HS-5 (cell line): ENCODE data around the gene SMC6.
A peak's percentile ranks its signal among the peaks of the same experiment; 100 is the strongest.

Experiments used
- DNase-seq: peaks from one replicate; pipeline ENCODE4 v3.0.0-alpha.2; 2012; ENCODE audit warnings: low read depth

Gene SMC6

DNA sequence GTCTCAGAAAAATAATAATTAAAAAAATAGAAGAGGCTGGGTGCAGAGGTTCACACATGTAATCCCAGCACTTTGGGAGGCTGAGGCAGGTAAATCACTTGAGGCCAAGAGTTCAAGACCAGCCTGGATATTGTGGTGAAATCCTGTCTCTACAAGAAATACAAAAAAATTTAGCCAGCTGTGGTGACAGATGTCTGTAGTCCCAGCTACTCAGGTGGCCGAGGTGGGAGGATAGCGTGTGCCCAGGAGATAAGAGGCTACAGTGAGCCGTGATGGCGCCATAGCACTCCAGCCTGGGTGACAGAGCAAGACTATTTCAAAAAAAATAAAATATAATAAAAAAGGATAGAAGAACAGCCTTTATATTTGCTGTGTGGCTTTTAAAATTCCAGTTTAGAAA lies 35.9 kb downstream of the SMC6 start:
- no peak for DNase-seq

DNA sequence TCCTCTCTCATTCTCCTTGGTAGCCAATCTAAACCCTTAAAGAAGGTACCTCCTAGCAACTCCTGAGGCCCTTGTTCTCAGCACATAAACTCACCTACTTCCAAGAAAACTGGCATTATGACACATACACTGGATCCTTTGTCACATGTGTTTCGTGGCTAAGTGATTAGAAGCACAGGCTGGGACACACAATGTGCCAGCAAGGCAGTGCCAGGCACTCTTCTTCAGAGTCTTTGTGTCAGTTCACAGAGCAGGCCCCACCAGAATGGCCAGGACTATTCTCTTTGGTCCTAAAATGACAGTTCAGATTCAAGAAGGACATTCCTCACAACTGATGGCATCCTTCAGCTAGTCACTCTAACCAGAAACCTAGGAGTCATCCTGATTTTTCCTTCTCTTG lies 40.3 kb downstream of the SMC6 start:
- DNase-seq, result no peak

DNA sequence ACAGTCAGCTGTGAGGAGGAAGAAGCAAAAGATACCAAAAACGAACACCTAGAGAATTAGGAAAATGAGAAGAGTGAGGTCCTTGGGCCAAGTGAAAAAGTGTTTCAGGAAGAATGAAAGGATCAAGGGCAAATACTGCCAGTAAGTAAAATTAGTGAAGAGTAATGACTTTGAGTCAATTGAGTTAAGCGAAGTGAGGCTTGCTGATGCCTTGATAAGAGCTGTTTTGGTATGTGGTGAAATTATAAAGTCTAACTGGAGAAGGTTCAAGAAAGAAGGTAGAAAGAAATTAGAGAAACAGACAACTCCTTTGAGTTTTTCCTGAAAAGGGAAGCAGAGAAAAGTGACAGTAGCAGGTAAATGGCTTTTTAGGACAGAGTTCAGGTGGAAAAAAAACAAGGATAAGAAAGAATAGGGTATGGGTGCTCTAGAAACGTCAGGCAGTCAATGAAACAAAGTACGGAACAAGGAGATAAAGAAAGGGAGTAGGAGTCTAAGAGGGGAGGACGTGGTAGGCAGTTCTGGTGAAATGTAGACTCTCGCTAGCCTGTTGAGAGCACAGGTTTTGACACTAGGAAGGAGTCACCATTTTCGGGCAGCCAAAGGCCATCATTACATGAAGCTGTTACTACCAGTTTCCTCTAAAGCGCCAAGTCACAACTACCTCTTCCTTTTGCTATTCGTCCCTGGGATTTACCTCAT lies 42.9 kb downstream of the SMC6 start:
- no peak for DNase-seq

DNA sequence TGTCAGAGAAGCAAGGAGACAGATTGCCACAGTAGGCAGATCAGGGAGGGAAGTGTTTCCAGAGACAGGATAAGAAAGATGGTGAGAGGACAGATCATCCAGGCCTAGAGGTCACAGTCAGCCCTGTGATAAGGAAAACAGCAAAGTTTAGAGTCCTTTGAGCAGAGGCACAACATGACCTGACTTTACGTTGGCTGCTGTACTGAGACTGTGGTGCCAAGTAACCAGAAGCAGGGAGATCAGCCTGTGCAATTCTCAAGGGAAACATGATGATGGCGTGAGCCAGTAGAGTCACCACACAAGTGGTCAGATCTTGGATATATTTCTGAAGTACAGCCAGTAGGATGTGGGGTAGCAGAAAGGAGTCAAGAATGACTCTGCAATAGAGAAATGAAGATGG lies 43.7 kb downstream of the SMC6 start:
- DNase-seq, result no peak

DNA sequence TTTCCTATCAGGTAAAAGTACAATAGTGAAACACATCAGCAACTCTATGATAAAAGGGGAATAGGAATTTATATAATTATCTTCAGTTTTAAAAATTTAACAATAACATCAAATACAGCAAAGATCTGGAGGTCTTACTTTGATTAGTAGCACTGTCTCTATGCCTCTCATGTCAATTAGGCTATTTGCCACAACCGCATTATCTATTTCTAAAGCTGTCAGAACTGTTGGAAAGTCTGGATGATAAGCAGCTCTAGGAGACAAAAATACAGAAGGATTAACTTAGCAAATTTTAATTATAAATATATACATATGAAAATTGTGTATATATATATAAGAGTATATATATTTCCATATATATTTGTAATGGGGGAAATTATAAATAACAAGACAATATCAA lies 45.1 kb downstream of the SMC6 start:
- DNase-seq, result no peak

DNA sequence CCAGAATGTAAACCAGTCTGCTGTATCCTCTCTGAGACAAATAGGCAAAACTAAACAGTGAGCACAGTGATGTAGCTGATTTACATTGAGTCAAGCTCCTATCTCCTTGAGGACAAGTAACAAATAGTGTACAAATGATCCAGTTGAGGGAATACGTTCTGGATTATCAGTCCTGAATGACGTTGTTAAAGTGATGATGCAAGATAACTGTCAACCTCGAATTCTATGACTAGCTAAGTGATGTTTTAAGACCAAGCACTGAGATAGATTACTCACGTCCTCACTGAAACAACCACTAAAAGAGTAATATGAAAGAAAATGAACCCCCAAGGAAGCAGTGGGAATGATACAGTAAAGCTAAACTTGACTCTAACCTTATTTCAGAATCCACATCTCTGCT lies 46.8 kb downstream of the SMC6 start:
- DNase-seq, result no peak

DNA sequence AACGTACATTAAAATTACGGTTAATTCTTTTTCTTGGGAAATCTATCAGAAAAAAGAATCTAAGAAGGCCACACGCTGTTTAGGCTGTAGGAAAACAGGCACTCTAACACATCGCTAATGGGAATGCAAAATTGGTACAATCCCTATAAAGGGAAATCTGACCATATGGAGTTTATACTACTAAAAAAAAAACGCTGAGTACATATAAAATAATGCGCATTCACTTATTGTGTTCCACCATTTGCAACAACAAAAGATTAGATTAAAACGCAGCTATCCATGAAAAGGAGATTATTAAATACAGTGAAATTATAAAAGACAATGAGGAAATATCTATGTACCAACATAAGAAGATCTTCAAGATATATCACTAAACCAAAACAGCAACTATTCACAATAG lies 62.8 kb downstream of the SMC6 start:
- no peak for DNase-seq

DNA sequence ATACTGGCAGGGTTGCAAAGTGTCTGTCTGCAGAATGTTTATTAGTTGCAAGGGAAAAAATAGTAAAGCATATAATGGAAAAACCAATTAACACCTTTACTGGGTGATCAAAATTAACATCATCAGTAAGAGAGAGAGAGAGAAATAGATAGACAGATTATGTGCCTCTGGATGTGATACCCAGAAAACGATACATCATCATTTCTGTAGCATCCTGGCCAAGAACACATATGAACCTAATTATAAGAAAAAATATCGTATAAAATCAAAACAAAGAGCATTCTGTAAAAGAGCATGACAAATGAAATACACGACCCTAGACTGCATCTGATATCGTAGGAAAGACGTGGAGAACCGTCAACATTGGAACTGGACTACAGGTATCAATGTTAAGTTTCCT lies 64.6 kb downstream of the SMC6 start:
- no peak for DNase-seq

DNA sequence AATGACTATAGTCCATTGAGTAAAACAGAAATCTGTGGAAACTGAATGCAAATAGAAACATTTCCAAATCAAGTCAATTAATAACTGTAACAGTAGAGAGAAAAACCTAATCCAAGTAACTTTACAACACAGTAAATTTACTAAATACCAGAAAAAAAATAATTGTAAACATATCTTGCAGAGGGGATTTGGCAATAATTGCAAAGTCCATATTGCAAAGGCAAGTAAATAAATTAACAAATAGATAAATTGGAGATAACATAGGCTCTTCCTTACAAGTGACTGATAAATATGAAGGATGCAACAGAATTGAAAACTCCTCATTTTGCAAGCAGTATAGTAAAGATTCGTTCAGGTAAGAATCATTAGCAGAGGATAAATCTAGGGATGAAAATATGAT lies 65.0 kb downstream of the SMC6 start:
- DNase-seq, result no peak

DNA sequence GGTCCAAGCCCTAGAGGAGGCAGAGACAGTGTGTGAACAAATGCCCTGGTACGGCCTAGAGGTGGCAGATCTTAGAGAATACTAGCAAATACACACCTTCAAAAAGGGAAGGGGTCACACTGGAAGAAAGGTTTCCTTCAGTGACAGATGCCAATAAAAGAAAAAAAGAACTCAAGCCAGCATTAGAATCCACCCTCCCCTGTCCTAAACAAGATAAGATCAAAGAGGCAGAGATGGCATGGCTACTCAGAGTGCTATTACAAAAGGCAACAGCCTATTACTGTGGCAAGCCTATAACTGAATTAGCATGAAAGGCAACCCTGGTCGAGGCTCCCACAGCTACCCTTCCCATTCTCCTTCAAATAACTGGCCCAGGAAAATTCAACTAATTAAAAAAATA lies 69.6 kb downstream of the SMC6 start:
- DNase-seq, result no peak

DNA sequence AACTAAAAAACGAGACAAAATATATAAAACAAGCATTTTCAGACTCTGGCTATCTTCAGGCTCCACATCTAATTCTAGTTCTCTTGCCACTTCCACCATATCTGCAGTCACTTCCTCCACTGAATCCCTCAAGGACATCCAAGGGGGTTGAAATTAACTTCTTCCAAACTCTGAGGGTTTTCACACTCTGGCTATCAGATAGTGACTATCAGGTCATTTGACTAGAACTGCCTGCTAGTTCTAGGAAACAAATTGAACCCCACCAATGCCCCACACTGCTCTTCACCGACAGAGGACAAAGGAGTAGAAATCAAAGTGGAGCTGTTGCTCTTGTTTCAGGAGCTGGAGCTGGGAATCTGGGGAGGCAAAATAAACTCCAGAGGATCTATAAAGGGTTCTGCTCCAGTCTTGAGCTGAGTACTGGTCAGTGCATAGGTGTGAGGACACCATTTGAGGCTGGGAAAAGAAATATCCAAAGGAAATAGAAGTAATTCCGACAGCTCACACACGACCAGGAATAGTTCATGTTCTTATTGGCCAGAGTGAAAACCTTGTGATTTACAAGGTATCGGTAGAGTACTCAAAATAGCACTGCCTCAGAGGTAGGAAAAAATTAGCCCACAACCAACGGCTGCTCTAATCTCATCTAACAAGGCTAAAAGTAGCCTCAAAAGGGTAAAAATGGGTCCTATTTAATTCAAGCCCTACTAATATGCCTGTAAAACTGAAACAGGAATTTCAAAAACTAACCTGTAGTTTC lies 71.3 kb downstream of the SMC6 start:
- DNase-seq, result no peak

DNA sequence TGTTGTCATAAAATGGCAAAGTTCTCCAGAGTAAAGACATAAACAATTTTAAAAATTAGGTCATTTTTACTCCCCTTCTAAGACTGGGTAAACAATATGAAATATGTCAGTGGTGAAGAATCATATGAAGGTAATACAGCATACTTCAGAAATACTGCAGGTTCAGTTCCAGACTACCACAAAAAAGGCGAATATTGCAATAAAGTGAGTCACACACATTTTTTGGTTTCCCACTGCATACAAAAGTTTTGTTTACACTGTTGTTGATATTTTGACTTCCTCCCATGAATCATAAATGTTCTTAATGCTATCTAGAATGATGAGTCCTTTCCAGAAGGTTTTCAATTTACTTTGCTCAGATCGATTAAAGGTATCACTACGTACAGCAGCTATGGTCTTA lies 73.5 kb downstream of the SMC6 start:
- DNase-seq, result no peak

DNA sequence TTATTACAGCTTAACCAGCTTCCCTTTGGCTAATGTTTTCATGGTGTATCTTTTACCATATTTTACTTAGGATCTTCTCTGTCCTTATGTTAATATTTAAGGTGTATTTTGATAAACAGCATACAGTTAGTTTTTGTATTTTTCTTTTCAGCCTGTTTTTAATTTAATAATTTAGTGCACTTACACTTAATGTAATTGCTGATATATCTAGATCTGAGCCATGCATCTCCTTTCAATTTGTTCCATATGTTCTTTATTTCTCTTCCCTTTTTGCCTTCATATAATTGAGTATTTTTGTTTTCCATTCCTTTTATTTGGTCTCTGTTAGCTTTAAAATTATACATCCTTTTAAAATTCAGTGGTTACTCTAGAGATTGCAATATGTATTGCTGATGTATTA lies 78.8 kb downstream of the SMC6 start:
- DNase-seq, result no peak

DNA sequence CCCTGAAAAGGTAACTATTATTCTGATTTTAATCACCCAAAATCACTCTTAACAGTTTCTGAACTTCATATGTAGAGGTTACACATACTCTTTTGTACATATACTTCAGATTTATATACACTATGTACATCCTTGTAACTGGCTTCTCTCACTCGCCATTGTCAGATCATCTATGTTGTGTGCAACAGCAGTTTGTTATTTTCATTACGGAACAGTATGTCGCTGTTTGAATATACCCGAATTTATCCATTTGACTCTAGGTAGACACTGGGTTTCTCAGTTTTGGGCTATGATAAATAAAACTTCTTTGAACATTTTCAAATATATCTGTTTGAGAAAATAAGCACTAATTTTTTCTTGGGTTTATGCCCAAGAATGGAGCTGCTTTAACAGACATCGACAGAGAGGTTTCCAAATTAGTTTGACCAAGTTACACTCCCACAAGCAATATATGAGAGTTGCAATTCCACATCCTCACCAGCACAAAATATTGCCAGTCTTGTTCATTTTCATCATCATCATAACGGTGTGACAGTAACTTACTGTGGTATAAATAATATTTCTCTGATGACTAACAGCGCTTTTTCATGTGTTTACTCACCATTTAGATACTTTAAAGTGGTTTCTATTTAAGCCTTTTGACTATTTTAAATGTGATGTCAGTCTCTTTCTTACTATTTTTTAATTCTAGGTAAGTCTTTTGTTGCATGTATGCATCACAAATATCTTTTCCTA lies 80.9 kb downstream of the SMC6 start:
- peak; percentile 80 for DNase-seq

DNA sequence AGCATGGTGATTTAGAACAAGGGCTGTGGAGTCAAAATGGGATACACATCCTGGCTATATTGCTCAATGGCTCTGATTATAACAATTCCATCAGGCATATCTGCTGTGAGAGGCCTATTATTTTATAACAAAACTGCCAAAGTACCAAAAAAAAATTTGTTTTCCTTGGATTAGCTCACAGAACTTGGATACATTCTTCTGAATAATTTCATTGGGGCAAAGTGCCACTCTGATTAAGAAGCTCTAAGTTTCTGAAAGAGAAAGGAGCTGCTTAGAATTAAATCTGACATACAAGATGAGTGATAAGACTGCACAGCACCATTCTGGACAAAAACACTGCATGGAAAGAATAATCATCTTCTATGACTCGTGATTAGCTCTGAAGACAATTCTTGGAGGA lies 85.7 kb downstream of the SMC6 start:
- DNase-seq, result no peak

DNA sequence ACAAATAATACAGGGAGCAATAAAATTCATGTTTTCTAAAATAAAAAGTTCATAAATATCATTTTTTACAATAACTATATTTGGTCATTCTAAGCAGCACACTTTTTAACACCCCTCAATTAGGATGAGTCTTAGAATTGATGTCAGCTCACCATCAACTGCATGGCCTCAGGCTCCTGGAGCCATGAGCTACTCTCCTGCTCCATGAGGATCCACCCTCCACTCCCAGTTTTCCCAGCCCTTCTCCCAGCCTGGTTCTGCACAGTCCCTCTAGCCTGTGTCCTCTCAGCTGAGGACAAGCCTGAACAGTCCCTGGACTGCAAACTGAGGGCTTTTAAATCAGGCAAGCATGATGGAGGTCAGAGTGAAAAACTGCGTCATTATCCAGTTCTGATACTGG lies 89.1 kb downstream of the SMC6 start:
- DNase-seq, result no peak

DNA sequence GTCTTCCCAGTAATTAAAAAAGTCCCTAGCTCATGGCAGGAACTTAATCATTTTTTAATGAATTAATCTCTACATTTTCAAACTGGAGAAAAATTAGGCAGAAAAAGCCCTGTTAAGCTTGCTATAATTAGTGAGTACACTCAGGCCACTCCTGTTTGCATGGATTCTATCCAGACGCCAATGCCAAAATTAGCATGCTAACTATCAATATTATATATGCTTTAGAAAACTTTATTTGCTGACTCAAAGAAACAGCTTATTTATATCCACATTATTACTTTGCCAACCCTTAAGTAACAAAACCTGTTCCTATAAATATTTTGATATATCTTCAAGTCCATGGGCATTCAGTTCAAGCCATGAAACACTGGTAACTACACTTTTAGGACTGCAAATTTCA lies 90.9 kb downstream of the SMC6 start:
- DNase-seq, result no peak

DNA sequence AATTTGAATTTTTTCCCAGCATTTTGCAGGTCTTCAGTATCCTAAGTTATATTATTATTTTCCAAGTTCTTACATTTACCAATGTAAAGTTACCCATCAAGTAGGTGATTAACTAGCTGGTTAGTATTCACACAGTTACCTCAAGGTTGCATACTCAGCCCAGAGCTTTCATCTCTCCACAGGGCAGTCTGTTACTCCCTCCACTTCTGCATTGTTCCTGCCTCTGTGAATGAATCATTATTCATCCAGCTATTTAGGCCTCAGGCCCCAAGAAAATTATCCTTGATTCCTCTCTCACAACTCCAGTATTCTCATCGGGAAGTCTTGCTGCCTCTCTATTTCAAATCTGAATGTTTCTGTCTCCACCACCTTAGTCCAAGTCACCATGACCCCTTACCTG lies 92.2 kb downstream of the SMC6 start:
- DNase-seq, result no peak

DNA sequence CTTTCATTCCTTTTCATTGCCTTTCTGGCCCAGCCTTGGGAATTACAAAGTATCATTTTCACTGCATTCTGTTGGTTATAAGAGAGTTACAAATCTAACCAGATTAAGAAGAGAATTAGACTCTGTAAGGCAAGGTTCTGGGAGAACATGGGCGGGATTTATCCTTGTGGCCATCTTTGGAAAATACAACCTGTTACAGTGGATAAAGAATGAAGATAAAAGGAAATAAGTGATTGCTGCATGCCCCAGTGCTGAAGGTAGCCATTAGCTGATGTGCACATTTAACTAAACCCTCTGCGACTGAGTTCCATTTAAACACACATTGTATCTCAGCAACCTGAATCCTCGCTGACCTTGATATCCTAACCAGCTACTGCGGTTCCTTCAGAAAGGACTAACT lies 93.4 kb downstream of the SMC6 start:
- DNase-seq, result no peak

DNA sequence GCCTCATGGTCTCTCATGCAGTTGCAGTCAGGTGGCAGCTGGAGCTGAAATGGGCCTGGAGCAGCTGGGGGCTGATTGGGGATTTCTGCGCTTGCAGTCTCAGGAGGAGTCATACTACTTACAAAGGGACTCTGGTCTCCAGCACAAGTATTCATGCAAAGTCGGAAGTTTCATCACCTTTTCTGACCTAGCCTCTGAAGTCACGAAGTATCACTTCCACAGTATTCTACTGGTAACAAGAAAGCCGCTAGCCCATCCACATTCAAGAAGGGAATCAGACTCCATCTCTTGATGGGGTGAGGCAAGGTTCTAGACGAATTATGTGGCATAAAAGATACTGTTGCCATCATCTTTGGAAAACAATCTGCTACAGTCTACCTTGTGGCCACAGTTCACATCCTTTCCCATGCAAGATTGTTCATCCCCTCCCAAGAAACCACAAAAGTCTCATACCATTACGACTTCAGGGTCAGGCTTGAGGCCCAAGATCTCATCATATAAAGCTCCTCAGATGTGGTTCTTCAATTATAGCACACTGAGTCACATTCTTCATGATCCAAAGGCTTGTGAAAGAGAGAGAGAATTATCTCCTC lies 95.3 kb downstream of the SMC6 start:
- no peak for DNase-seq

DNA sequence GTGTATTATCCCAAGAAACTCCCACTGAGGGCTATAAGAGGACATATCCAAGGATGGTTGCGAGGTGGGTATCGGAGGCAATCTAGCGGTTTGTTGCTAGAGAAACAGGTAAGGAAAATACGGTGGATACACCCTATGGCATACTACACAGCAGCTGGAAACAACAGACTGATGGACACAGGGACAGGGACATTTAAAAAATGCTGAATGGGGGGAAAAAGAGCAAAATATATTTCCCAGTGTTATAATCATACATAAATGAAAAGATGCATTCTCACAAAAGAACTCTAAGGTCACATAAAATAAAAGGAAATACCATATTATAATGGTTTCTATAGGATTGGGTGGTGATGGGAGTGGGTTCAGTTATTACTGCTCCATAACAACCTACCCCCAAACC lies 95.9 kb downstream of the SMC6 start:
- DNase-seq, result no peak

DNA sequence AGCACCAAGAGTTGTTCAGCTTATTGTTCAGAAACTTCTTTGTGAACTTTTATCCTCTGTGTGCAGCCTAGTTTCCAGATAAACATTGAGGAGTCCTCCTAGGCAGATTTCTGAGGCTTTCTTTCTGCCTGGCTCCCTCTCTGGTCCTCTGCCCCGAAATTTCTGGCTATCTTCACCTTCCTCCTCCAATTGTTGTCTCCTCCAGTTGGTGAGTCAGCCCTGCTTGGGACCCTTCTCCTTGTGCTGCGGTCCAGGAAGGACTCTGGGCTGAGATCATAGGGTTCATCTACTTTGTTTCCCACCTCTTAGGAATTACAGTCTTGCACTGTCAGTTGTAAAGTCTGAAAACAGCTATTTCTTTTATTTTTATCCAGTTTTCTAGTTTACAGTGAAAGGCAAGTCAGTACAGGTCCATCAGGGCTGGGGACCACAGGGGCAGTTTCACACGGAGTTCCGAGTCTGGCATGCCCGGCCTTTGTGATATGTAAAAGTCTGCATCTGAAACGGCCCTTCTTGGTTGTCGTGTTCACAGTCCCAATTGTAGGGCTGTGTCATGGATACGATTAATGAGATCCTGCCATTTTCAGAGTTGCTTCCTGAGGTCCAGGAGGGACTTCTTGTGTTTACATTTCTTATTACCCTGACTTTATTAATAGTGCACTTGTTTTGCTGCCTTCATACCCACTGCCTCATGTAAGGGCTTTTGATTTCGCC lies 100.8 kb downstream of the SMC6 start:
- no peak for DNase-seq
